Endothelial cell of umbilical vein (primary cell): ENCODE measurements around the gene ITIH4.

ENCODE experiments used
- CTCF ChIP-seq, 2 donors: IDR thresholded peaks; 1 replicate in 1 of 2; 2 replicates in 1 of 2; pipeline ENCODE4 v1.5.1; 2011; ENCODE audit warnings: low read length in 2 of 2, mild to moderate bottlenecking in 2 of 2, moderate library complexity in 2 of 2, control low read depth in 1 of 2, inconsistent platforms in 1 of 2, low read depth in 1 of 2; ENCODE audit not compliant: insufficient read depth in 1 of 2; ENCODE audit errors: extremely low read depth in 1 of 2
- EZH2 ChIP-seq: IDR thresholded peaks from 2 replicates; pipeline ENCODE4 v1.6.1; 2012; ENCODE audit warnings: borderline replicate concordance, low read depth, mild to moderate bottlenecking, moderate library complexity, low read length, inconsistent platforms; ENCODE audit not compliant: severe bottlenecking
- JUN ChIP-seq: IDR thresholded peaks from 2 replicates; pipeline ENCODE4 v1.6.1; 2011; ENCODE audit warnings: borderline replicate concordance, low read depth; ENCODE audit not compliant: insufficient read length, insufficient read depth
- MYC ChIP-seq: IDR thresholded peaks from one replicate; pipeline ENCODE4 v1.6.1; 2011; ENCODE audit warnings: mild to moderate bottlenecking, low read depth, low read length
- POLR2AphosphoS5 ChIP-seq: IDR thresholded peaks from 2 replicates; pipeline ENCODE4 v1.6.1; 2012; ENCODE audit warnings: low read depth, mild to moderate bottlenecking, control low read depth, low read length, moderate library complexity; ENCODE audit not compliant: insufficient read depth

- no peak for TF ChIP-seq CTCF (IDR thresholded peaks at IDR 0.05; ENCODE audit: extremely low read depth in 1 of 2, insufficient read depth in 1 of 2, low read depth in 1 of 2, low read length in 2 of 2)
- TF ChIP-seq JUN: no peak
- no peak for TF ChIP-seq EZH2
- no peak for TF ChIP-seq POLR2AphosphoS5
- no peak for TF ChIP-seq MYC
Observed at GRCh38 chr3:52834871-52835501, 4.5 kb upstream of the ITIH4 start, which contains the start of gene MUSTN1.
